SK-N-MC (cell line): ENCODE data around the gene HCFC1R1.

ENCODE experiments used
- EZH2 ChIP-seq: fragments of 200-600 bp; sonication (generic); IDR thresholded peaks from one replicate; pipeline ENCODE4 v1.6.1; 2017; ENCODE audit warnings: antibody characterized with exemption
- POLR2AphosphoS5 ChIP-seq: IDR thresholded peaks from 2 replicates; pipeline ENCODE4 v1.6.1; 2012; ENCODE audit warnings: mild to moderate bottlenecking, low read depth, low read length, borderline replicate concordance

DNA sequence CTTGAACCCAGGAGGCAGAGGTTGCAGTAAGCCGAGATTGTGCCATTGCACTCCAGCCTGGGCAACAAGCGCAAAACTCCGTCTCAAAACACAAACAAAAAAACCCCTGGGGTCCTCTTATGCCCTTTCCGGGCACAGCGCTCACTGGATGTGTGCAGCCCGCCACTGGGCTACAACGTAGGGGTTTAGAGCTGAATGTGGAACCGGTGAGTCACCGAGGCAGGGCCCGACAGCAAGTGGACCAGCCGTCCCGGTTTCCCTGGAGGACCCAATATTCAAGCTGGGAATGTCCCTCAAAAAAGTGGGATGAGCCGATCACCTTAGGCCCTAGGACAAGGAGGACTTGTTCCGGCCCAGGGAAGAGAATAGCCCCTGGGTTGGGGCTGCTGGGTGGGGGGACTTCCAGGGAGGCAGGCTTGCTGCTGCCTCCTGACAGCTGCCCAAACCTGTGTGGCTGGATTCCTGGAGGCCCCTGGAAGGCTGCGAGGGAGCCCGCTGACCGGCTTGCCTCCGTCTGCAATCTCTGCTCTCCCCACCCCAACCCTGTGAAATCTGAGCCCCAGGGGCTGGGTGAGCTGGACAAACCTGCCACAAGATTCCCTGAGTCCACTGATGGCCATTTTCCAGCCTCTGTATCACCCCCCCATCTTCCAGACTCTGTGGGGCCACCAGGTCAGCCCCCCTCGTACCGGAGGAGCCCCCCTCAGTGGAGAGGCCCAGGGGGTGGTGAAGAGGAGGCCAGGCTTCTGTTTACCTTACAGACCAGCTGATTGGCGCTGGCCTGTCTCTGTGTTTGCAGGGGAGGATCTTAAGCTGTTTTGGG, 14.0 kb downstream of the HCFC1R1 start:
- TF ChIP-seq POLR2AphosphoS5 (no peak), EZH2 (no peak)
